SK-N-SH (cell line): ENCODE measurements around the gene KLHL26. TPM values are rescaled to one million over a fixed set of nuclear protein-coding genes. Genes with fewer than 3 reads are reported as not detected.

Experiments used
- CTCF ChIA-PET: fragments of 300-600, 350-600 bp; formaldehyde crosslinking; extraction: SDS; loops from one replicate; lab custom pipeline; 2021; lab: Yijun Ruan, JAX
- POLR2A ChIA-PET: fragments of 350-600 bp; sonication (Branson Sonifier 250); formaldehyde crosslinking; extraction: SDS; loops from one replicate; lab custom pipeline; 2020; ENCODE audit warnings: antibody characterized with exemption, inconsistent platforms; lab: Yijun Ruan, JAX
- DNase-seq: peaks from one replicate; pipeline ENCODE4 v3.0.0; 2012
- H2AFZ ChIP-seq: fragments of 200-600 bp; sonication (generic); 2 replicates; pipeline ENCODE4 v1.8.1; 2016; ENCODE audit warnings: antibody characterized with exemption, mild to moderate bottlenecking, low read depth
- H3F3A ChIP-seq: fragments of 200-600 bp; sonication (generic); replicated peaks from 2 replicates; pipeline ENCODE3; 2016; ENCODE audit warnings: antibody characterized with exemption, mild to moderate bottlenecking; ENCODE audit not compliant: insufficient read depth
- H3K27ac ChIP-seq, 2 experiments: fragments of 200-500 bp in 1 of 2; fragments of 200-600 bp in 1 of 2; sonication (Bioruptor generic) in 1 of 2; sonication (generic), shearing (Covaris generic) in 1 of 2; 2 replicates each; pipeline versions ENCODE4 v1.5.1 to v1.6.1; 2014 to 2016; ENCODE audit warnings: low read depth in 2 of 2, inconsistent platforms in 1 of 2, low read length in 1 of 2, mild to moderate bottlenecking in 1 of 2, mixed read lengths in 1 of 2
- H3K27me3 ChIP-seq: fragments of 200-600 bp; sonication (generic), shearing (Covaris generic); 2 replicates; pipeline ENCODE4 v1.6.1; 2016; ENCODE audit warnings: mixed run types; ENCODE audit not compliant: insufficient read depth
- H3K36me3 ChIP-seq, 2 experiments: fragments of 200-500 bp in 1 of 2; fragments of 200-600 bp in 1 of 2; sonication (Bioruptor generic) in 1 of 2; sonication (generic) in 1 of 2; replicated peaks in 1 of 2; 2 replicates each; pipeline versions ENCODE3 to v1.5.1; 2014 to 2016; ENCODE audit warnings: low read length in 1 of 2, mild to moderate bottlenecking in 1 of 2; ENCODE audit not compliant: insufficient read depth in 2 of 2, control insufficient read depth in 1 of 2
- H3K4me1 ChIP-seq, 2 experiments: fragments of 200-500 bp in 1 of 2; fragments of 200-600 bp in 1 of 2; sonication (Bioruptor generic) in 1 of 2; sonication (generic), shearing (Covaris generic) in 1 of 2; 2 replicates each; pipeline versions ENCODE4 v1.5.1 to v1.6.1; 2014 to 2016; ENCODE audit warnings: low read depth in 1 of 2, low read length in 1 of 2, mixed run types in 1 of 2; ENCODE audit not compliant: insufficient read depth in 2 of 2, control insufficient read depth in 1 of 2
- H3K4me2 ChIP-seq: fragments of 200-600 bp; sonication (generic), shearing (Covaris generic); 2 replicates; pipeline ENCODE4 v1.6.1; 2017; ENCODE audit warnings: mixed run types
- H3K4me3 ChIP-seq, 2 experiments: fragments of 200-500 bp in 1 of 2; fragments of 200-600 bp in 1 of 2; sonication (Bioruptor generic) in 1 of 2; sonication (generic), shearing (Covaris generic) in 1 of 2; 2 replicates each; pipeline versions ENCODE4 v1.5.1 to v1.8.1; 2014 to 2016; ENCODE audit warnings: low read depth in 2 of 2, inconsistent platforms in 1 of 2, low read length in 1 of 2, mild to moderate bottlenecking in 1 of 2, mixed read lengths in 1 of 2, moderate library complexity in 1 of 2
- H3K79me2 ChIP-seq: fragments of 200-600 bp; sonication (generic); 2 replicates; pipeline ENCODE4 v1.8.1; 2017; ENCODE audit warnings: mild to moderate bottlenecking; ENCODE audit not compliant: insufficient read depth
- H3K9ac ChIP-seq: fragments of 200-600 bp; sonication (generic); 2 replicates; pipeline ENCODE4 v1.6.1; 2017; ENCODE audit warnings: mixed run types
- H3K9me2 ChIP-seq: fragments of 200-600 bp; sonication (generic); 2 replicates; pipeline ENCODE4 v1.6.1; 2017; ENCODE audit warnings: mixed run types
- H3K9me3 ChIP-seq: fragments of 200-600 bp; sonication (generic); 2 replicates; pipeline ENCODE4 v1.6.1; 2017; ENCODE audit warnings: mixed run types, mild to moderate bottlenecking, moderate library complexity
- H4K20me1 ChIP-seq: fragments of 200-600 bp; sonication (generic); 2 replicates; pipeline ENCODE4 v1.6.1; 2017; ENCODE audit warnings: mild to moderate bottlenecking, mixed run types; ENCODE audit not compliant: insufficient read depth
- ELF1 ChIP-seq: IDR thresholded peaks from 2 replicates; pipeline ENCODE4 v1.4.0; 2012
- EP300 ChIP-seq, 2 experiments: IDR thresholded peaks; 2 replicates each; pipeline versions ENCODE4 v1.4.0 to v1.6.1; 2012; ENCODE audit warnings: borderline replicate concordance in 1 of 2, low read depth in 1 of 2, low read length in 1 of 2
- FOXM1 ChIP-seq: IDR thresholded peaks from 2 replicates; pipeline ENCODE4 v1.4.0; 2012; ENCODE audit warnings: low read depth, mild to moderate bottlenecking
- GATA2 ChIP-seq: sonication (generic); formaldehyde crosslinking; IDR thresholded peaks from 2 replicates; pipeline ENCODE4 v1.5.0; 2020; ENCODE audit warnings: mild to moderate bottlenecking, missing genetic modification reagents
- MEF2A ChIP-seq: IDR thresholded peaks from 2 replicates; pipeline ENCODE4 v1.4.0; 2012; ENCODE audit warnings: low read depth, borderline replicate concordance
- MXI1 ChIP-seq: IDR thresholded peaks from 2 replicates; pipeline ENCODE4 v1.6.1; 2012; ENCODE audit warnings: mild to moderate bottlenecking, low read depth, low read length, improper control_type of control experiment
- RAD21 ChIP-seq: IDR thresholded peaks from 2 replicates; pipeline ENCODE4 v1.6.1; 2012; ENCODE audit warnings: mild to moderate bottlenecking, low read length
- RCOR1 ChIP-seq: fragments of 150-350 bp; IDR thresholded peaks from 2 replicates; pipeline ENCODE4 v1.6.1; 2017; ENCODE audit warnings: antibody characterized with exemption, low read length
- RXRA ChIP-seq: IDR thresholded peaks from 2 replicates; pipeline ENCODE4 v1.4.0; 2012; ENCODE audit warnings: low read depth, mild to moderate bottlenecking, borderline replicate concordance
- TCF12 ChIP-seq: IDR thresholded peaks from 2 replicates; pipeline ENCODE4 v1.4.0; 2012
- TEAD4 ChIP-seq: IDR thresholded peaks from 2 replicates; pipeline ENCODE4 v1.4.0; 2012; ENCODE audit warnings: mild to moderate bottlenecking, borderline replicate concordance; ENCODE audit not compliant: insufficient read depth
- YY1 ChIP-seq: IDR thresholded peaks from 2 replicates; pipeline ENCODE4 v1.4.0; 2012; ENCODE audit warnings: low read depth, mild to moderate bottlenecking
- WGBS: methylation state at CpG from one replicate; pipeline ENCODE4 v1.1.6; 2017; ENCODE audit warnings: low lambda C conversion rate; 5-methylcytosine and 5-hydroxymethylcytosine counted together
- polyA plus RNA-seq, 3 experiments: library from polyadenylated mRNA; depleted of rRNA; stranded (reverse); fragments of >200 nt; gene quantifications; 2 replicates each; pipeline ENCODE4 v1.2.3, GENCODE V29; 2012
- TF ChIP-seq, protein P1 (sequence below): IDR thresholded peaks from 2 replicates; pipeline ENCODE4 v1.4.0; 2012; ENCODE audit warnings: low read depth, borderline replicate concordance
- TF ChIP-seq, protein P2 (sequence below): fragments of 200-600 bp; sonication (generic); IDR thresholded peaks from 2 replicates; pipeline ENCODE4 v1.6.1; 2017; ENCODE audit warnings: antibody characterized with exemption, mild to moderate bottlenecking, moderate library complexity
- TF ChIP-seq, protein P3 (sequence below): IDR thresholded peaks from 2 replicates; pipeline ENCODE4; 2012
- TF ChIP-seq, protein P4 (sequence below): IDR thresholded peaks from 2 replicates; pipeline ENCODE4 v1.6.1; 2012; ENCODE audit warnings: mild to moderate bottlenecking, low read depth, low read length, moderate library complexity
- TF ChIP-seq, protein P5 (sequence below): IDR thresholded peaks from 2 replicates; pipeline ENCODE4 v1.4.0; 2012; ENCODE audit warnings: low read depth, borderline replicate concordance

The KLHL26 gene
- polyA plus RNA-seq, 1 of the 3 experiments (the other 2 are of a cell fraction): 4.6 TPM

DNA sequence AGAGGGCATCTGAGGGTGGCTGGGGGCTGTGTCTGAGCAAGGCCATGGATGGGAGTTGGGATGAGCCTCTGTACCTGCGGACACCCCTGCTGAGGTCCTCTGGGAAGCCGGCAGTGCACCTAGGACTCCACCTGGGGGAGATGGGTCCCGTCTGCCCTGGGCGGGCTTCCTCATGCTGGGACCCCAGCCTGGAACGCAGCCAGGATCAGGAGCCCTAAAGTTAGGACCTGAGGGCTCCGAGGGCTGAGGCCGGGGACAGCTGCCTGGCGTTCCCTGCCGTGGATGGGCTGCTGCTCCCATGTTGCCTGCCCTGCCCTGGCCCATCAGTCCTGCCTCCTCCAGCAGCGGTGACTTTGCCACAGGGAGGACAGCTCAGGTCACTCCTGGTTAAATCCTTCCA is 72.7 kb downstream of the KLHL26 start (continued):
- TF ChIP-seq ELF1 (no peak), EP300 (IDR thresholded peaks at IDR 0.05; ENCODE audit: borderline replicate concordance in 1 of 2, low read depth in 1 of 2, low read length in 1 of 2) (no peak), RAD21 (no peak), FOXM1 (no peak), TCF12 (no peak), RCOR1 (no peak), YY1 (no peak)

DNA sequence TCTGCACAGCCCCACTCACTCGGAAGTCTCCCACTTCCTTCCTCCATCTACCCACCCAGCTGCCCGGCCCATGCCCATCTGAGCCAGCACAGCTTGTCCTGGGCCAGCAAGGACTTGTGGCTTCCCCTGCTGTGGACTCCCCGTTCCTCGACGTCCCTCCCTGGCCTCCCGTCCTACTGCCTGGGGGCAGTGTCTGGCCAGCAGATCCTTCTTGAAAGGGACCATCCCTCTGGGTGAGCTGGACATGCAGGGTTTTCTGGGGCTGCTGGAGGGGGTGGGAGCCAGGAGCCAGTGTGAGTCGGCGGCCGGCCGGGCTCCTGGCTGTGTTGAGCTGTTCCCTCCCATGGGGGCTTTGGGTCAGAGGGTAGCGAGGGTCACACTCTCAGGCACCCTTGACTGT is 73.4 kb downstream of the KLHL26 start:
- Histone ChIP-seq H3K9me2 (no peaks in the 10 kb centered on the region), H3K27me3 (no peaks in the 10 kb centered on the region), H4K20me1 (peaks cover 34% of the 10 kb centered on the region), H3K9me3 (no peaks in the 10 kb centered on the region), H3F3A (peaks cover 8% of the 10 kb centered on the region), H3K27ac (no peak overlapping the region; a peak in 1 of 4 replicates), H3K4me3 (no peak overlapping the region), H3K9ac (no peak overlapping the region), H3K79me2 (peaks cover 25% of the 10 kb centered on the region), H2AFZ (no peak overlapping the region), H3K4me1 (peaks cover 0 to 29% of the 10 kb centered on the region in 2 experiments; a peak in 1 of 4 replicates), H3K36me3 (peaks cover 0 to 3% of the 10 kb centered on the region in 2 experiments), H3K4me2 (no peak overlapping the region)
- CTCF ChIA-PET: no interaction called here
- DNase-seq: peak; percentile 55
- POLR2A ChIA-PET: no interaction called here
- TF ChIP-seq, protein P1, sequence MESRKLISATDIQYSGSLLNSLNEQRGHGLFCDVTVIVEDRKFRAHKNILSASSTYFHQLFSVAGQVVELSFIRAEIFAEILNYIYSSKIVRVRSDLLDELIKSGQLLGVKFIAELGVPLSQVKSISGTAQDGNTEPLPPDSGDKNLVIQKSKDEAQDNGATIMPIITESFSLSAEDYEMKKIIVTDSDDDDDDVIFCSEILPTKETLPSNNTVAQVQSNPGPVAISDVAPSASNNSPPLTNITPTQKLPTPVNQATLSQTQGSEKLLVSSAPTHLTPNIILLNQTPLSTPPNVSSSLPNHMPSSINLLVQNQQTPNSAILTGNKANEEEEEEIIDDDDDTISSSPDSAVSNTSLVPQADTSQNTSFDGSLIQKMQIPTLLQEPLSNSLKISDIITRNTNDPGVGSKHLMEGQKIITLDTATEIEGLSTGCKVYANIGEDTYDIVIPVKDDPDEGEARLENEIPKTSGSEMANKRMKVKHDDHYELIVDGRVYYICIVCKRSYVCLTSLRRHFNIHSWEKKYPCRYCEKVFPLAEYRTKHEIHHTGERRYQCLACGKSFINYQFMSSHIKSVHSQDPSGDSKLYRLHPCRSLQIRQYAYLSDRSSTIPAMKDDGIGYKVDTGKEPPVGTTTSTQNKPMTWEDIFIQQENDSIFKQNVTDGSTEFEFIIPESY: no peak
- no peak for TF ChIP-seq TCF12
- no peak for TF ChIP-seq RXRA
- TF ChIP-seq, protein P2, sequence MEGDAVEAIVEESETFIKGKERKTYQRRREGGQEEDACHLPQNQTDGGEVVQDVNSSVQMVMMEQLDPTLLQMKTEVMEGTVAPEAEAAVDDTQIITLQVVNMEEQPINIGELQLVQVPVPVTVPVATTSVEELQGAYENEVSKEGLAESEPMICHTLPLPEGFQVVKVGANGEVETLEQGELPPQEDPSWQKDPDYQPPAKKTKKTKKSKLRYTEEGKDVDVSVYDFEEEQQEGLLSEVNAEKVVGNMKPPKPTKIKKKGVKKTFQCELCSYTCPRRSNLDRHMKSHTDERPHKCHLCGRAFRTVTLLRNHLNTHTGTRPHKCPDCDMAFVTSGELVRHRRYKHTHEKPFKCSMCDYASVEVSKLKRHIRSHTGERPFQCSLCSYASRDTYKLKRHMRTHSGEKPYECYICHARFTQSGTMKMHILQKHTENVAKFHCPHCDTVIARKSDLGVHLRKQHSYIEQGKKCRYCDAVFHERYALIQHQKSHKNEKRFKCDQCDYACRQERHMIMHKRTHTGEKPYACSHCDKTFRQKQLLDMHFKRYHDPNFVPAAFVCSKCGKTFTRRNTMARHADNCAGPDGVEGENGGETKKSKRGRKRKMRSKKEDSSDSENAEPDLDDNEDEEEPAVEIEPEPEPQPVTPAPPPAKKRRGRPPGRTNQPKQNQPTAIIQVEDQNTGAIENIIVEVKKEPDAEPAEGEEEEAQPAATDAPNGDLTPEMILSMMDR: no peak
- no peak for TF ChIP-seq YY1
- no peak for TF ChIP-seq TEAD4
- TF ChIP-seq, protein P3, sequence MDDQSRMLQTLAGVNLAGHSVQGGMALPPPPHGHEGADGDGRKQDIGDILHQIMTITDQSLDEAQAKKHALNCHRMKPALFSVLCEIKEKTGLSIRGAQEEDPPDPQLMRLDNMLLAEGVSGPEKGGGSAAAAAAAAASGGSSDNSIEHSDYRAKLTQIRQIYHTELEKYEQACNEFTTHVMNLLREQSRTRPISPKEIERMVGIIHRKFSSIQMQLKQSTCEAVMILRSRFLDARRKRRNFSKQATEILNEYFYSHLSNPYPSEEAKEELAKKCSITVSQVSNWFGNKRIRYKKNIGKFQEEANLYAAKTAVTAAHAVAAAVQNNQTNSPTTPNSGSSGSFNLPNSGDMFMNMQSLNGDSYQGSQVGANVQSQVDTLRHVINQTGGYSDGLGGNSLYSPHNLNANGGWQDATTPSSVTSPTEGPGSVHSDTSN: no peak
- no peak for TF ChIP-seq GATA2 (CRISPR knock-in tag)
- no peak for TF ChIP-seq ELF1
- no peak for TF ChIP-seq EP300 (IDR thresholded peaks at IDR 0.05; ENCODE audit: borderline replicate concordance in 1 of 2, low read depth in 1 of 2, low read length in 1 of 2)
- no peak for TF ChIP-seq RCOR1
- TF ChIP-seq MXI1: no peak
- TF ChIP-seq, protein P4, sequence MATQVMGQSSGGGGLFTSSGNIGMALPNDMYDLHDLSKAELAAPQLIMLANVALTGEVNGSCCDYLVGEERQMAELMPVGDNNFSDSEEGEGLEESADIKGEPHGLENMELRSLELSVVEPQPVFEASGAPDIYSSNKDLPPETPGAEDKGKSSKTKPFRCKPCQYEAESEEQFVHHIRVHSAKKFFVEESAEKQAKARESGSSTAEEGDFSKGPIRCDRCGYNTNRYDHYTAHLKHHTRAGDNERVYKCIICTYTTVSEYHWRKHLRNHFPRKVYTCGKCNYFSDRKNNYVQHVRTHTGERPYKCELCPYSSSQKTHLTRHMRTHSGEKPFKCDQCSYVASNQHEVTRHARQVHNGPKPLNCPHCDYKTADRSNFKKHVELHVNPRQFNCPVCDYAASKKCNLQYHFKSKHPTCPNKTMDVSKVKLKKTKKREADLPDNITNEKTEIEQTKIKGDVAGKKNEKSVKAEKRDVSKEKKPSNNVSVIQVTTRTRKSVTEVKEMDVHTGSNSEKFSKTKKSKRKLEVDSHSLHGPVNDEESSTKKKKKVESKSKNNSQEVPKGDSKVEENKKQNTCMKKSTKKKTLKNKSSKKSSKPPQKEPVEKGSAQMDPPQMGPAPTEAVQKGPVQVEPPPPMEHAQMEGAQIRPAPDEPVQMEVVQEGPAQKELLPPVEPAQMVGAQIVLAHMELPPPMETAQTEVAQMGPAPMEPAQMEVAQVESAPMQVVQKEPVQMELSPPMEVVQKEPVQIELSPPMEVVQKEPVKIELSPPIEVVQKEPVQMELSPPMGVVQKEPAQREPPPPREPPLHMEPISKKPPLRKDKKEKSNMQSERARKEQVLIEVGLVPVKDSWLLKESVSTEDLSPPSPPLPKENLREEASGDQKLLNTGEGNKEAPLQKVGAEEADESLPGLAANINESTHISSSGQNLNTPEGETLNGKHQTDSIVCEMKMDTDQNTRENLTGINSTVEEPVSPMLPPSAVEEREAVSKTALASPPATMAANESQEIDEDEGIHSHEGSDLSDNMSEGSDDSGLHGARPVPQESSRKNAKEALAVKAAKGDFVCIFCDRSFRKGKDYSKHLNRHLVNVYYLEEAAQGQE: no peak
- no peak for TF ChIP-seq RAD21
- TF ChIP-seq, protein P5, sequence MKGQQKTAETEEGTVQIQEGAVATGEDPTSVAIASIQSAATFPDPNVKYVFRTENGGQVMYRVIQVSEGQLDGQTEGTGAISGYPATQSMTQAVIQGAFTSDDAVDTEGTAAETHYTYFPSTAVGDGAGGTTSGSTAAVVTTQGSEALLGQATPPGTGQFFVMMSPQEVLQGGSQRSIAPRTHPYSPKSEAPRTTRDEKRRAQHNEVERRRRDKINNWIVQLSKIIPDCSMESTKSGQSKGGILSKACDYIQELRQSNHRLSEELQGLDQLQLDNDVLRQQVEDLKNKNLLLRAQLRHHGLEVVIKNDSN: no peak
- no peak for TF ChIP-seq MEF2A
- 93% methylated on average over 11 of the region's 11 CpGs for WGBS
